HG03095 (cell line): Measurements from ENCODE around the gene B4GALNT1.

Source experiments
- ATAC-seq: cut with Tn5 transposase; IDR thresholded peaks from one replicate; pipeline ENCODE4 v1.9.1; 2021; ENCODE audit warnings: moderate library complexity; ENCODE audit not compliant: unreplicated experiment

B4GALNT1 gene

GRCh38 chr12:57609781-57610553, 23.0 kb downstream of the B4GALNT1 start:
- no peak for ATAC-seq

- no peak for ATAC-seq
Observed at GRCh38 chr12:57609101-57609780, 23.8 kb downstream of the B4GALNT1 start.

GRCh38 chr12:57607958-57608663, 24.9 kb downstream of the B4GALNT1 start:
- ATAC-seq: no peak

- no peak for ATAC-seq
Observed at GRCh38 chr12:57606821-57607220, 26.2 kb downstream of the B4GALNT1 start.

- no peak for ATAC-seq
Observed at GRCh38 chr12:57606399-57606798, 26.6 kb downstream of the B4GALNT1 start.

- no peak for ATAC-seq
Observed at GRCh38 chr12:57605811-57606311, 27.1 kb downstream of the B4GALNT1 start.

- ATAC-seq: no peak
Observed at GRCh38 chr12:57604992-57605810, 27.8 kb downstream of the B4GALNT1 start.

- no peak for ATAC-seq
Observed at GRCh38 chr12:57604454-57604991, 28.5 kb downstream of the B4GALNT1 start, which contains the start of gene DTX3. Gene DTX3 (plus strand): TSS chr12:57604824. CDS start chr12:57606518, 1,694 bp downstream.

- no peak for ATAC-seq
Observed at GRCh38 chr12:57603815-57604453, 29.1 kb downstream of the B4GALNT1 start.

- no peak for ATAC-seq
Observed at GRCh38 chr12:57603324-57603723, 29.7 kb downstream of the B4GALNT1 start.

GRCh38 chr12:57602544-57602943, 30.5 kb downstream of the B4GALNT1 start:
- ATAC-seq: no peak

- ATAC-seq: no peak
Observed at GRCh38 chr12:57600395-57600794, 32.6 kb downstream of the B4GALNT1 start.

- ATAC-seq: no peak
Observed at GRCh38 chr12:57593187-57593586, 39.8 kb downstream of the B4GALNT1 start.

- no peak for ATAC-seq
Observed at GRCh38 chr12:57592551-57593165, 40.3 kb downstream of the B4GALNT1 start.

- peak; percentile 9 for ATAC-seq
Observed at GRCh38 chr12:57591782-57592325, 41.1 kb downstream of the B4GALNT1 start.

- ATAC-seq: peak; percentile 93
Observed at GRCh38 chr12:57590864-57591781, 41.9 kb downstream of the B4GALNT1 start, which contains the start of gene PIP4K2C. Gene PIP4K2C (plus strand): TSS chr12:57591192. CDS start chr12:57591290, 98 bp downstream.

- ATAC-seq: no peak
Observed at GRCh38 chr12:57590479-57590863, 42.5 kb downstream of the B4GALNT1 start.
